ENCODE data around the gene PHYH.
"Not testable (repeated sequence)": the region's sequence is repeated elsewhere in the genome, so short reads cannot be mapped to it uniquely, and the experiment has no call there.

Gene PHYH

DNA sequence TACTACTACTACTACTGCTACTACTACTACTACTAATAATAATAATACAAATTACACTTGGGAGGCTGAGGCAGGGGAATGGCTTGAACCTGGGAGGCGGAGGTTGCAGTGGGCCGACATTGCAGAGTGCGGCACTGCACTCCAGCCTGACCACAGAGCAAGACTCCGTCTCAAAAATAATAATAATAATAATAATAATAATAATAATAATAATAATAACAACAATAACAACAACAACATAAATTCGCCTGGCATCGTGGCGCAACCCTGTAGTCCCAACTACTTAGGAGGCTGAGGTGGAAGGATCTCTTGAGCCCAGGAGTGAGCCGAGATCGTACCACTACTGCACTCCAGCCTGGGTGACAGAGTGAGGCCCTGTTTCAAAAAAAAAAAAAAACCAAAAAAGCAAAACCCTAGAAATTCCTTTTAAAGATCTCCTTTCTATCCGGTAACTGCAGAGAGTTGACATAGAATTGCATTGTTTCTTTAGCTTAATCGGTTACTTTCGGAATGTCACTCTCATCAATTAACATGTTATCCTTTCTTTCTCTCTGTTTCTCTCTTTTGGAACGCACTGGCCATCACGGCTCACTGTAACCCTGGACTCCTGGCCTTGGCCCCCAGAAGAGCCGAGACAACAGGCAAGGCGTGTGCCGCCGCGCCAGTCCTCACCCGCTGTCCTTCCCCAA lies 972 bp downstream of the PHYH start:
- TF ChIP-seq, protein P1, sequence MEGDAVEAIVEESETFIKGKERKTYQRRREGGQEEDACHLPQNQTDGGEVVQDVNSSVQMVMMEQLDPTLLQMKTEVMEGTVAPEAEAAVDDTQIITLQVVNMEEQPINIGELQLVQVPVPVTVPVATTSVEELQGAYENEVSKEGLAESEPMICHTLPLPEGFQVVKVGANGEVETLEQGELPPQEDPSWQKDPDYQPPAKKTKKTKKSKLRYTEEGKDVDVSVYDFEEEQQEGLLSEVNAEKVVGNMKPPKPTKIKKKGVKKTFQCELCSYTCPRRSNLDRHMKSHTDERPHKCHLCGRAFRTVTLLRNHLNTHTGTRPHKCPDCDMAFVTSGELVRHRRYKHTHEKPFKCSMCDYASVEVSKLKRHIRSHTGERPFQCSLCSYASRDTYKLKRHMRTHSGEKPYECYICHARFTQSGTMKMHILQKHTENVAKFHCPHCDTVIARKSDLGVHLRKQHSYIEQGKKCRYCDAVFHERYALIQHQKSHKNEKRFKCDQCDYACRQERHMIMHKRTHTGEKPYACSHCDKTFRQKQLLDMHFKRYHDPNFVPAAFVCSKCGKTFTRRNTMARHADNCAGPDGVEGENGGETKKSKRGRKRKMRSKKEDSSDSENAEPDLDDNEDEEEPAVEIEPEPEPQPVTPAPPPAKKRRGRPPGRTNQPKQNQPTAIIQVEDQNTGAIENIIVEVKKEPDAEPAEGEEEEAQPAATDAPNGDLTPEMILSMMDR (conservative IDR thresholded peaks at IDR 0.05; ENCODE audit: control insufficient read depth, insufficient read depth, low read depth, low read length), result no peak
- peak overlapping the region; percentile 65 for H3K4me3 ChIP-seq (ENCODE audit: control insufficient read depth, low read depth, low read length)
- DNase-seq (ENCODE audit: low read depth), result no peak

DNA sequence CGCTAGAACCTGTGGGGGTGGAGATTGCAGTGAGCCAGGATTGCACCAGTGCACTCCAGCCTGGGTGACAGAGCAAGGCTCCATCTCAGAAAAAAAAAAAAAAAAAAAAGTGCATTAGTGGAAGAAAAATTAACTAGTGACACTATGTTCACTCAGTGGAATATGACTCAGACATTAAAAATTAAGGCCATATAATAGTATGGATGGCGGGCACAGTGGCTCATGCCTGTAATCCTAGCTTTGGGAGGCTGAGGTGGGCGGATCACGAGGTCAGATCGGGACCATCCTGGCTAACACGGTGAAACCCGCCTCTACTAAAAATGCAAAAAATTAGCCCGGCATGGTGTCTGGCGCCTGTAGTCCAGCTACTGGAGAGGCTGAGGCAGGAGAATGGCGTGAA lies 3.4 kb downstream of the PHYH start:
- DNase-seq (ENCODE audit: low read depth), result no peak
- TF ChIP-seq, protein P1 (conservative IDR thresholded peaks at IDR 0.05; ENCODE audit: control insufficient read depth, insufficient read depth, low read depth, low read length), result no peak
- H3K4me3 ChIP-seq (ENCODE audit: control insufficient read depth, low read depth, low read length), result no peak overlapping the region

DNA sequence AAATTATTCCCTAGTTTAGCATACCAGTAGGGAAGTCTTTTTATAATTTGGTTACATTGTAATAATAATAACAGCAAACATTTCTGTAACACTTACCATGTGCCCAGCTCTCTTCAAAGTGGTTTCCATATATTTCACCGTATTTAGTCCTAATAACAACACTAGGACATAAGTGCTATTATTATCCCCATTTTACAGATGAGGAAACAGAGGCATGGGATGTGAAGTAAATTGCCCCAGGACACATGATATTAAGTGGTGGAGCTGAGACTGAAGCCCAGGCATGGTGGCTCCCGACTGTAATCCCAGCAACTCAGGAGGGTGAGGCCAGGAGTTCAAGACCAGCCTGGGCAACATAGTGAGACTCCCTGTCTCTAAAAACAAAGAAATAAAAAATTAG lies 5.1 kb downstream of the PHYH start:
- TF ChIP-seq, protein P1 (conservative IDR thresholded peaks at IDR 0.05; ENCODE audit: control insufficient read depth, insufficient read depth, low read depth, low read length), result no peak
- DNase-seq (ENCODE audit: low read depth), result no peak
- H3K4me3 ChIP-seq (ENCODE audit: control insufficient read depth, low read depth, low read length), result no peak overlapping the region

DNA sequence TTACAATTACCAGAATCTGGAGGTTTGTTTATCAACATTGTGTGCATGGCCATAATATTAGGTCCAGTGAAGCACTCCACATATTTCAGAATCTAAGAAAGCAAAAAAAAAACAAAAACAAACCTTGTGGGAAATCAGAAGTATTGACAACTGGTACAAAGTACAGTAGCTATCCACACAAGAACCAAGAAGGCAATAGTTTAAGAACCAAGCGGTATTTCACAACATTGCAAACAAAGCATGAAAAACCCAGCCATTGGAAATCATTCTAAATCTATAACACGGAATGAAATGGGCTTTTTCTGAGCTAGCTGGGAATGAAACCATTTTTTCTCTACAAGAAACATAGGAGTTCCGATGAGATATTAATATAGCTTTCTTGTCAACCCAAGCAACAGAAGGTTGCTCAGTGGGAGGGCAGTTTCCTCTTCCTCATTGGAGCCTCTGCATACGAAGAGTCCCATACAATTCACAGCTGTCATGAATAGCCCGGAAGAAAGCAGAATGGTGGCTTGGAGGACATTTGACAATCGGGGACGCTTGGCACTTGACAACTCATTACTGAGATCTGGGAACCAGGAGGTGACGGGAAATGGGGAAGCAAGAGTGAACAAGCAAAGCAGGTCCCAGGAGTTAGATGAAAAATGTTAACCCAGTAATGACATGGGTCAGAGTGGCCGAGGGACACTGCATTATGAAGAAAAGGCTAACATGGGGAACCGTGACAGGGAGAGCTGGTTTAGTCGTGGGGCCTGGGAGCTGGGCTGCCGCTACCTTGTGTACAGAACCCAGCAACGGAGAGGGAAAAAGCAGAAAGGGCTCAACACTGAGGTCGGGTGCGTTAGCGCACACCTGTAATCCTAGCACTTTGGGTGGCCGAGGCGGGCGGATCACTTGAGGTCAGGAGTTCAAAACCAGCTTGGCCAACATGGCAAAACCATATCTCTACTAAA lies 7.8 kb downstream of the PHYH start:
- TF ChIP-seq, protein P1 (conservative IDR thresholded peaks at IDR 0.05; ENCODE audit: control insufficient read depth, insufficient read depth, low read depth, low read length), result no peak
- no peak overlapping the region for H3K4me3 ChIP-seq (ENCODE audit: control insufficient read depth, low read depth, low read length)
- no peak for DNase-seq (ENCODE audit: low read depth)

DNA sequence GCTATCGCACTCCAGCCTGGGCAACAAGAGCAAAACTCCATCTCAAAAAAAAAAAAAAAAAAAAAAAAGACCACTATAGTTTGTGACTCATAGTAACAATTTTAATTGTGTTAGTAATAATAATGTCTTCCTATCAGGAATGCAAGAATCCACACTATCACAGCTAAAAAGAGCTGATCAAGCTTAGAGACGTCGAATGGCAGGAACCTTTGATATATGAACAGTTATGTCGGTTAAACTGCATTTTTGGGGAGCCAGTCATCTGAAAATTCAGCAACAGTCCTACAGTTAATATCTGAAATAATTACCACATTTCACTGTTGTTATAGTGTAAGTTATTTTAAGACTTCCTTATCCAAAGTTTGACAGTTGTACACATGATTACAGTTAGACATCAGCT lies 8.8 kb downstream of the PHYH start:
- TF ChIP-seq, protein P1 (conservative IDR thresholded peaks at IDR 0.05; ENCODE audit: control insufficient read depth, insufficient read depth, low read depth, low read length), result no peak
- no peak for DNase-seq (ENCODE audit: low read depth)
- H3K4me3 ChIP-seq (ENCODE audit: control insufficient read depth, low read depth, low read length), result no peak overlapping the region

DNA sequence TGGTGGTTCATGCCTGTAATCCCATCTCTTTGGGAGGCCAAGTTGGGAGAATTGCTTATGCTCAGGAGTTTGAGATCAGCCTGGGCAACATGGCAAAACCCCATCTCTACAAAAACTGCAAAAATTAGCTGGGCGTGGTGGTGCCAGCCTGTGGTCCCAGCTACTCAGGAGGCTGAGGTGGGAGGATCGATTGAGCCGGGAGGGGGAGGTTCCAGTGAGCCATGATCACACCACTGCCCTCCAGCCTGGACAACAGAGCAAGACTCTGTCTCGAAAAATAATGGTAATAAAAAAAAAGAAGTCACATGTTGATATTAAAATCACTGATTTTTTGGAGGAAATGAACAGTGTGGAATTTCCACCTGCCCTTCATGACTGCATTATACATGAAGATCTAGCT lies 15.8 kb downstream of the PHYH start:
- TF ChIP-seq, protein P1 (conservative IDR thresholded peaks at IDR 0.05; ENCODE audit: control insufficient read depth, insufficient read depth, low read depth, low read length), result no peak
- no peak overlapping the region for H3K4me3 ChIP-seq (ENCODE audit: control insufficient read depth, low read depth, low read length)
- DNase-seq (ENCODE audit: low read depth), result no peak

DNA sequence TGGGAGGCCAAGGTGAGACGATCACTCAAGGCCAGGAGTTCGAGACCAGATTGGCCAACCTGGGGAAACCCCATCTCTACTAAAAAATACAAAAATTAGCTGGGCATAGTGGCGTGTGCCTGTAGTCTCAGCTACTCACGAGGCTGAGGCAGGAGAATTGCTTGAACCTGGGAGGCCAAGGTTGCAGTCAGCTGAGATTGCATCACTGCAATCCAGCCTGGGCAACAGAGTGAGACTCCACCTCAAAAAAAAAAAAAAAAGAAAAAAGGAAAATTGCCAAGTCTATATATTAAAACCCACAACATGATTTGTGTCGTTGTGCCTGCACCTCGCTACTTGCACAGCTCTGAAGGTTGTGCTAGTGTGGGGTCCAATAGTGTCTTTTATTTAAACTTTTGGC lies 17.5 kb downstream of the PHYH start:
- DNase-seq (ENCODE audit: low read depth); H3K4me3 ChIP-seq (ENCODE audit: control insufficient read depth, low read depth, low read length): not testable (repeated sequence)

Measured in fibroblast of mammary gland (primary cell).